Esophagus squamous epithelium (tissue), 5 donors: ENCODE results near the gene CADM2. TPM values are rescaled to one million over a fixed set of nuclear protein-coding genes. Genes with fewer than 3 reads are reported as not detected.

Experiments used
- DNase-seq: peaks from one replicate; lab custom pipeline; 2025; lab: John Stamatoyannopoulos, UW
- H3K27ac ChIP-seq, 4 donors: fragments of 200-600 bp; sonication (generic); one replicate each; pipeline ENCODE4 v1.5.1; 2016 to 2019; ENCODE audit warnings: mild to moderate bottlenecking in 1 of 4
- H3K27me3 ChIP-seq, 4 donors: fragments of 200-600 bp; sonication (generic); 1 replicate in 3 of 4; 2 replicates in 1 of 4; pipeline versions ENCODE4 v1.5.1 to v1.6.0; 2017 to 2021; ENCODE audit warnings: antibody characterized with exemption in 1 of 4
- H3K36me3 ChIP-seq, 3 donors: fragments of 200-600 bp; sonication (generic); one replicate each; pipeline ENCODE4 v1.5.1; 2016 to 2019
- H3K4me1 ChIP-seq, 3 donors: fragments of 200-600 bp; sonication (generic); one replicate each; pipeline ENCODE4 v1.5.1; 2017 to 2019
- H3K4me3 ChIP-seq, 4 donors: fragments of 200-600 bp; sonication (generic); 1 replicate in 3 of 4; 2 replicates in 1 of 4; pipeline ENCODE4 v1.5.1; 2016 to 2019; ENCODE audit warnings: mild to moderate bottlenecking in 2 of 4, moderate library complexity in 1 of 4
- H3K9me3 ChIP-seq, 3 donors: fragments of 200-600 bp; sonication (generic); one replicate each; pipeline ENCODE4 v1.5.1; 2016 to 2019
- CTCF ChIP-seq, 6 experiments: fragments of 450-650 bp in 4 of 6; fragments of 200-600 bp in 2 of 6; sonication (generic) in 2 of 6; IDR thresholded peaks; one replicate each; pipeline ENCODE4 v1.5.1; 2016 to 2019; ENCODE audit warnings: antibody characterized with exemption in 6 of 6, mild to moderate bottlenecking in 4 of 6, moderate library complexity in 4 of 6
- POLR2A ChIP-seq, 4 donors: fragments of 450-650 bp; IDR thresholded peaks; one replicate each; pipeline ENCODE4 v1.6.1; 2017; ENCODE audit warnings: antibody characterized with exemption in 4 of 4, mild to moderate bottlenecking in 4 of 4, moderate library complexity in 3 of 4
- WGBS, 2 donors: methylation state at CpG; one replicate each; pipeline ENCODE4 v1.1.5; 2018; 5-methylcytosine and 5-hydroxymethylcytosine counted together
- intact Hi-C: fragments of 100-400 bp; cut with DNase I; formaldehyde crosslinking; loops from one replicate; pipeline ENCODE4 v1.15.0; 2022
- total RNA-seq, 4 donors: library from RNA; depleted of rRNA; stranded (reverse); fragments of >200 nt; gene quantifications; one replicate each; pipeline ENCODE4 v1.1.0, GENCODE V29; 2016
- donor health status: DM: yes; HTN: yes; CAD: no.

CADM2 gene
- total RNA-seq, 4 donors from 2014 or later = 0.08 to 0.76 (median 0.34) TPM

DNA sequence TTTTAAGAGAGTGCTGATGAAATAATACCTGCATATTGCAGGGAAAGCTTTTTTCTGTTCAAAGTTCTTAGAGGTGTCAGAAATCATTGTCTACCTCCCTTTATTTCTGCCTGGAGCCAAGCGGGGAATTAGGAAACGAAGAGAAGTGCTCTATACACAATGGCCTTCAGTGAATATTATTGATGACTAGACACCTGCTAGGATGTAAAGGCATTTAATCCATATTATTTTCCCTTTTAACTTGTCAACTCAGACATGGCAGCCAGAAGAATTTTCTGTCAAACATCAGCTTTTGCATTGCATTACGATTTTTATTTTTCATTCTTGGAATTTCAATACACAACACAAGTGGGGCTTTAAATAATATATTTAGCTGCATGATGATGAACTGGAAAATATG is 24.7 kb downstream of the CADM2 start:
- Histone ChIP-seq H3K36me3 (no peaks in the 10 kb centered on the region), H3K4me3 (no peak overlapping the region), H3K9me3 (no peaks in the 10 kb centered on the region), H3K4me1 (no peaks in the 10 kb centered on the region), H3K27me3 (no peaks in the 10 kb centered on the region), H3K27ac (no peak overlapping the region)
- 80 to 91% methylated on average over 3 of the region's 3 CpGs for WGBS, 2 donors
- TF ChIP-seq POLR2A (IDR thresholded peaks at IDR 0.05) (no peak), CTCF (IDR thresholded peaks at IDR 0.05) (no peak)
- intact Hi-C loops = no loop called here
- no peak for DNase-seq

DNA sequence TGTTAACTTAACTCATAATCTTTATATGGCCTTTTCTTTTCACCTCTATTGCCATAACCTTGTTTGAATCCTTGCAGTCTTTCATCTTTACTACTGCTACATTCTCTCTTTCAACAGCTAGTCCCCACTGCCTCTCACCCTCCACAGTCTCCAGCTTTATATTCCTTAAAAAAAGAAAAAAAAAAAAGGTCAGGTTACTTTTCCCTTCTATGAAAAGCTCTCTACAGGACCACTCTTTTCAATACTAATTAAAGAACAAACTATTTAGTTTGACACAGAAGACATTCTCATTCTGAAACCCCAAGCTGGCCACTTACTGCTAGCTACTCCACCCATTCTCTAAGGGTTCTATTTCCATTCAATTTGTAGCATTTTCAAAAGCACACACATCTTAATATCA is 25.6 kb downstream of the CADM2 start:
- intact Hi-C loops = no loop called here

DNA sequence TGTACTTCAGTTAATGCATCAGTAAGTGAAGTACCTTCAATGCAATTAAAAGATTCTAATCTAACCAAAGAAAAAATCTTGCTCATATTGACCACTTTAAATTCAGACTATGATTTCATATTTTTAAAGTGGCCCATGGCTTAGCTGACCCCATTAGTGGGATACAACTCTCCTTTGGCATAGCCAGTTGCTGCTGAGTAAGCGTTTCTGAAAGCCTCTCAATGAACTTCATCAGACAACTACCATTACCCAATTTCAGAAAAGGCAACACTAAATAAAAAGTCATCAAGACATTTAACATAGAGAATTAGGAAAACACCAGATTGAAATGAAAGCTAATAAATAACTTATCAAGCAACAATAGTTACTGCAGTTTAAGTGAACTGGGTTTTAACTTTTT is 27.0 kb downstream of the CADM2 start:
- Histone ChIP-seq H3K4me1 (no peaks in the 10 kb centered on the region), H3K36me3 (no peaks in the 10 kb centered on the region), H3K27ac (no peak overlapping the region), H3K4me3 (no peak overlapping the region), H3K9me3 (no peaks in the 10 kb centered on the region), H3K27me3 (no peaks in the 10 kb centered on the region)
- no peak for DNase-seq
- TF ChIP-seq POLR2A (IDR thresholded peaks at IDR 0.05) (no peak), CTCF (IDR thresholded peaks at IDR 0.05) (no peak)
- 64 to 72% methylated on average over 1 of the region's 1 CpG for WGBS, 2 donors
- intact Hi-C loops = no loop called here

More for the DNA sequence above, 25.6 kb downstream of the CADM2 start:
- TF ChIP-seq POLR2A (IDR thresholded peaks at IDR 0.05) (no peak), CTCF (IDR thresholded peaks at IDR 0.05) (no peak)
- DNase-seq = no peak
- no peaks in the 10 kb centered on the region for H3K27me3 ChIP-seq
- H3K27ac ChIP-seq = no peak overlapping the region
- no peaks in the 10 kb centered on the region for H3K4me1 ChIP-seq
- no peak overlapping the region for H3K4me3 ChIP-seq
- H3K9me3 ChIP-seq = no peaks in the 10 kb centered on the region
- no peaks in the 10 kb centered on the region for H3K36me3 ChIP-seq

GRCh38 chr3:84987706-84988504 is 29.1 kb downstream of the CADM2 start:
- Histone ChIP-seq H3K27ac (no peak overlapping the region), H3K4me1 (no peaks in the 10 kb centered on the region), H3K9me3 (no peaks in the 10 kb centered on the region), H3K4me3 (no peak overlapping the region), H3K27me3 (no peaks in the 10 kb centered on the region), H3K36me3 (no peaks in the 10 kb centered on the region)
- no peak for DNase-seq
- TF ChIP-seq CTCF (IDR thresholded peaks at IDR 0.05) (no peak), POLR2A (IDR thresholded peaks at IDR 0.05) (no peak)
- WGBS, 2 donors = 61 to 74% methylated on average over 3 of the region's 3 CpGs
- intact Hi-C loops = no loop called here

GRCh38 chr3:84989102-84989501 is 30.3 kb downstream of the CADM2 start:
- H3K27ac ChIP-seq = no peak overlapping the region
- intact Hi-C loops = no loop called here

More at GRCh38 chr3:84989102-84989501, 30.3 kb downstream of the CADM2 start:
- no peak for TF ChIP-seq CTCF (IDR thresholded peaks at IDR 0.05)
- TF ChIP-seq POLR2A (IDR thresholded peaks at IDR 0.05) = no peak
- no peak for DNase-seq
- H3K36me3 ChIP-seq = no peaks in the 10 kb centered on the region
- H3K4me3 ChIP-seq = no peak overlapping the region
- H3K4me1 ChIP-seq = no peaks in the 10 kb centered on the region
- no peaks in the 10 kb centered on the region for H3K27me3 ChIP-seq
- H3K9me3 ChIP-seq = no peaks in the 10 kb centered on the region
